GM21529 (cell line): ENCODE data around the gene THRAP3.
"Not testable (repeated sequence)": the region's sequence is repeated elsewhere in the genome, so short reads cannot be mapped to it uniquely, and the experiment has no call there.

Experiments used
- ATAC-seq: cut with Tn5 transposase; IDR thresholded peaks from one replicate; pipeline ENCODE4 v1.9.1; 2021; ENCODE audit not compliant: unreplicated experiment

Gene THRAP3

GRCh38 chr1:36204347-36204909, 19.8 kb upstream of the THRAP3 start:
- no peak for ATAC-seq

- ATAC-seq, result no peak
These were observed 17.9 kb upstream of the THRAP3 start for GRCh38 chr1:36206323-36206858.

GRCh38 chr1:36207339-36207738, 16.9 kb upstream of the THRAP3 start:
- ATAC-seq, result no peak

GRCh38 chr1:36208978-36209703, 15.1 kb upstream of the THRAP3 start:
- ATAC-seq, result no peak

- no peak for ATAC-seq
These were observed 12.9 kb upstream of the THRAP3 start for GRCh38 chr1:36211307-36211706.

GRCh38 chr1:36211841-36212240, 12.4 kb upstream of the THRAP3 start:
- no peak for ATAC-seq

GRCh38 chr1:36212782-36213181, 11.5 kb upstream of the THRAP3 start:
- ATAC-seq, result no peak

GRCh38 chr1:36217670-36218069, 6.6 kb upstream of the THRAP3 start:
- ATAC-seq, result no peak

- ATAC-seq, result not testable (repeated sequence)
These were observed 2.3 kb upstream of the THRAP3 start for GRCh38 chr1:36221901-36222300.

GRCh38 chr1:36222481-36223380, 1.5 kb upstream of the THRAP3 start:
- ATAC-seq, result no peak

GRCh38 chr1:36223381-36223995, 755 bp upstream of the THRAP3 start:
- ATAC-seq, result peak; percentile 22

- ATAC-seq, result peak; percentile 44
These were observed 467 bp downstream of the THRAP3 start for GRCh38 chr1:36224537-36225282.

GRCh38 chr1:36225283-36225899, 1.1 kb downstream of the THRAP3 start:
- no peak for ATAC-seq

- ATAC-seq, result not testable (repeated sequence)
These were observed 6.0 kb downstream of the THRAP3 start for GRCh38 chr1:36230279-36230678.

- ATAC-seq, result no peak
These were observed 6.9 kb downstream of the THRAP3 start for GRCh38 chr1:36231191-36231590.

- ATAC-seq, result no peak
These were observed 8.2 kb downstream of the THRAP3 start for GRCh38 chr1:36232212-36233095.

GRCh38 chr1:36236302-36236701, 12.1 kb downstream of the THRAP3 start:
- ATAC-seq, result no peak

GRCh38 chr1:36238433-36238832, 14.2 kb downstream of the THRAP3 start:
- ATAC-seq, result no peak
